ENCODE data around the gene CLDN20. TPM values are rescaled to one million over a fixed set of nuclear protein-coding genes. Genes with fewer than 3 reads are reported as not detected.

CLDN20 gene
- total RNA-seq, 6 donors from 2014 or later = not detected

DNA sequence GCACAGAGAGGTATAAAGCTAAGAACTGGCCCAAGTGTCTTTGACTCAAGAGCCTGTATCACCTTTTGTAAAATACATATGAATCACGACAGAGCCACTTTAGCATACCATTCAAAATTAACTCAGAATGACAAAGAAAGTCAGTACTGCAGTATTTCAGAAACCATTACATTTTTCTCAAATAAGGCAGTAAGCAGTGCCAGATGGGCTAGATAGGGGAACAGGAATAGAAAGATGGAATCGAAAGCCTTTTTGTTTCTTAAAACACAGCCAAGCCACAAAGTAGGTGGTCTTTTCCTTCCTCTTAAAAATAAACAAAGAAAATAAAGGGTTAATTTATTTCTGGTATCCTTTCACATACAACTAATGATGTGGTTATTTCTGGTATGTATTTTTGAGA, 10.3 kb downstream of the CLDN20 start:
- H3K27me3 ChIP-seq = no peaks in the 10 kb centered on the region
- WGBS, 2 donors = 40 to 69% methylated on average over 2 of the region's 2 CpGs
- DNase-seq (no peak), ATAC-seq (ENCODE audit: low FRiP score in 2 of 2) (no peak)
- peaks cover 0 to 3% (median 0%) of the 10 kb centered on the region in 4 donors for H3K36me3 ChIP-seq
- no peak overlapping the region for H3K27ac ChIP-seq
- H3K9me3 ChIP-seq = no peaks in the 10 kb centered on the region
- H3K4me3 ChIP-seq = no peak overlapping the region
- TF ChIP-seq POLR2A (IDR thresholded peaks at IDR 0.05) (no peak), EP300 (IDR thresholded peaks at IDR 0.05) (no peak), POLR2AphosphoS5 (IDR thresholded peaks at IDR 0.05) (no peak)
- TF ChIP-seq, protein P1, sequence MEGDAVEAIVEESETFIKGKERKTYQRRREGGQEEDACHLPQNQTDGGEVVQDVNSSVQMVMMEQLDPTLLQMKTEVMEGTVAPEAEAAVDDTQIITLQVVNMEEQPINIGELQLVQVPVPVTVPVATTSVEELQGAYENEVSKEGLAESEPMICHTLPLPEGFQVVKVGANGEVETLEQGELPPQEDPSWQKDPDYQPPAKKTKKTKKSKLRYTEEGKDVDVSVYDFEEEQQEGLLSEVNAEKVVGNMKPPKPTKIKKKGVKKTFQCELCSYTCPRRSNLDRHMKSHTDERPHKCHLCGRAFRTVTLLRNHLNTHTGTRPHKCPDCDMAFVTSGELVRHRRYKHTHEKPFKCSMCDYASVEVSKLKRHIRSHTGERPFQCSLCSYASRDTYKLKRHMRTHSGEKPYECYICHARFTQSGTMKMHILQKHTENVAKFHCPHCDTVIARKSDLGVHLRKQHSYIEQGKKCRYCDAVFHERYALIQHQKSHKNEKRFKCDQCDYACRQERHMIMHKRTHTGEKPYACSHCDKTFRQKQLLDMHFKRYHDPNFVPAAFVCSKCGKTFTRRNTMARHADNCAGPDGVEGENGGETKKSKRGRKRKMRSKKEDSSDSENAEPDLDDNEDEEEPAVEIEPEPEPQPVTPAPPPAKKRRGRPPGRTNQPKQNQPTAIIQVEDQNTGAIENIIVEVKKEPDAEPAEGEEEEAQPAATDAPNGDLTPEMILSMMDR (IDR thresholded peaks at IDR 0.05) = no peak
- H3K4me1 ChIP-seq = peaks cover 0 to 5% (median 0%) of the 10 kb centered on the region in 4 donors

DNA sequence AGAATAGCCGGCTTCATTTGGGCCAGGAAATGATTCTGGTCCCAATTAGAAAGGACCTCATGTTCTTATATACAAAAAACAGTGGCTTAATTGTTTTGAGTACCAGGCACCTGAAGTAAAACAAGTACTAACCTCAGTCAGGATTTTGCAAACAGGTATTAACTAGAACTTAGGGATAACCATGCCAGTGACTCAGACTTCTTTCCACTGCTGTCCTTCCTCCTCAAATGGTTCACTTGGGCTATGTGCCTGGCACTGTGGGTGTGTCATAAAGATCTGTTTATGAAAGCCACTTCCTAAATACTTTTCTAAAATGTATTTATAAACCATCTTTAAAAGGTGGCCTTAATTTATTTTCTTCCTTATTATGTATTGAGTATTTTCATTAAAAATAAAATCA, 10.7 kb downstream of the CLDN20 start:
- no peak overlapping the region for H3K27ac ChIP-seq

DNA sequence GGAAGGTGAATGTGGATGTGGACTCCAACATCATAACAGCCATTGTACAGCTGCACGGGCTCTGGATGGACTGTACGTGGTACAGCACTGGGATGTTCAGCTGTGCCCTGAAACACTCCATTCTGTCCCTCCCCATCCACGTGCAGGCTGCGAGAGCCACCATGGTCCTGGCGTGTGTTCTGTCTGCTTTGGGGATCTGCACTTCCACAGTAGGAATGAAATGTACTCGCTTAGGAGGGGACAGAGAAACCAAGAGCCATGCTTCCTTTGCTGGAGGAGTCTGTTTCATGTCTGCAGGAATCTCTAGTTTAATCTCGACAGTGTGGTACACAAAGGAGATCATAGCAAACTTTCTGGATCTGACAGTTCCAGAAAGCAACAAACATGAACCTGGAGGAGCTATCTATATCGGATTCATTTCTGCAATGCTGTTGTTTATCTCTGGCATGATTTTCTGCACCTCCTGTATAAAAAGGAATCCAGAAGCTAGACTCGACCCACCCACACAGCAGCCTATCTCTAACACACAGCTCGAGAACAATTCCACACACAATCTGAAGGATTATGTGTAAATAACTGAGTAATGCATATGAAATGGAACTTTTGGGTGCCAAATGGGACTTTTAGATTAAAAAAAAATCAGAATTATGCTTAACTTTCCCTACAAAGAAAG, 12.1 kb downstream of the CLDN20 start:
- Histone ChIP-seq H3K9me3 (no peaks in the 10 kb centered on the region), H3K4me3 (no peak overlapping the region), H3K36me3 (peaks cover 0 to 3% (median 0%) of the 10 kb centered on the region in 4 donors), H3K27ac (peak overlapping the region in 1 of 4 donors; percentile 17), H3K4me1 (peaks cover 0 to 5% (median 0%) of the 10 kb centered on the region in 4 donors), H3K27me3 (no peaks in the 10 kb centered on the region)
- no peak for TF ChIP-seq POLR2A (IDR thresholded peaks at IDR 0.05)
- TF ChIP-seq EP300 (IDR thresholded peaks at IDR 0.05) = no peak
- TF ChIP-seq POLR2AphosphoS5 (IDR thresholded peaks at IDR 0.05) = no peak
- TF ChIP-seq, protein P1 (IDR thresholded peaks at IDR 0.05) = no peak
- WGBS, 2 donors = 66 to 68% methylated on average over 7 to 10 of the region's 10 CpGs
- no peak for DNase-seq
- ATAC-seq (ENCODE audit: low FRiP score in 2 of 2) = no peak

More for the DNA sequence above, 10.7 kb downstream of the CLDN20 start:
- no peak overlapping the region for H3K4me3 ChIP-seq
- H3K4me1 ChIP-seq = peaks cover 0 to 5% (median 0%) of the 10 kb centered on the region in 4 donors
- peaks cover 0 to 3% (median 0%) of the 10 kb centered on the region in 4 donors for H3K36me3 ChIP-seq
- no peaks in the 10 kb centered on the region for H3K27me3 ChIP-seq
- TF ChIP-seq POLR2AphosphoS5 (IDR thresholded peaks at IDR 0.05) (no peak), POLR2A (IDR thresholded peaks at IDR 0.05) (no peak), EP300 (IDR thresholded peaks at IDR 0.05) (no peak)
- TF ChIP-seq, protein P1 (IDR thresholded peaks at IDR 0.05) = no peak
- ATAC-seq (ENCODE audit: low FRiP score in 2 of 2) (no peak), DNase-seq (no peak)
- H3K9me3 ChIP-seq = no peaks in the 10 kb centered on the region
- 68 to 69% methylated on average over 1 of the region's 1 CpG for WGBS, 2 donors

DNA sequence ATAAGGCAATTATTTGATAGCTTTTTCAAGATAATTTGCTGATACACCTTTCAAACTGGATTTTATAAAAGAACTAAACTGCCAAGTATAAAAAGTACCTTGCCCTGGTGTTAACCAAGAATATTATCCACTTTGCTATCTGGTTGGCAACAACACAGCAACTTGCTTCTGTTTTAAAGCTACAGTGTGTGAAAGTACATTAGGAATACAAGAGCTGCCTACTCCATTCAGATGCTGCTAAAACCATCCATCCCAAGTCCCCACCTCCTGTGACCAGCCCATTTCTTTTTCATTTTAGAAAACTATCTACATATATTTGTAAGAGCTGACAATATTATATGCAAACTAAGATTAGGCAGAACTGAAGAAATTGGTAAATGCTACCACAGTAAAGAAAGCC, 12.8 kb downstream of the CLDN20 start:
- Histone ChIP-seq H3K27ac (no peak overlapping the region), H3K4me3 (no peak overlapping the region), H3K36me3 (peaks cover 0 to 3% (median 0%) of the 10 kb centered on the region in 4 donors), H3K27me3 (no peaks in the 10 kb centered on the region), H3K9me3 (no peaks in the 10 kb centered on the region), H3K4me1 (peaks cover 0 to 5% (median 0%) of the 10 kb centered on the region in 4 donors)
- ATAC-seq (ENCODE audit: low FRiP score in 2 of 2) (no peak), DNase-seq (no peak)
- TF ChIP-seq, protein P1 (IDR thresholded peaks at IDR 0.05) = no peak
- TF ChIP-seq POLR2A (IDR thresholded peaks at IDR 0.05) (no peak), EP300 (IDR thresholded peaks at IDR 0.05) (no peak), POLR2AphosphoS5 (IDR thresholded peaks at IDR 0.05) (no peak)

Data from upper lobe of left lung (tissue), 6 donors.